ENCODE measurements around the gene MAD1L1. TPM values are rescaled to one million over a fixed set of nuclear protein-coding genes. Genes with fewer than 3 reads are reported as not detected.

The MAD1L1 gene
- total RNA-seq, 1 donor from 2014 or later, result 56.2 TPM

- Mint-ChIP-seq H3K4me1 (ENCODE audit: low read depth) (peaks cover 18% of the 10 kb centered on the region), H3K9me3 (no peaks in the 10 kb centered on the region), H3K36me3 (ENCODE audit: low read depth) (no peaks in the 10 kb centered on the region), H3K4me3 (no peak overlapping the region), H3K27ac (no peak overlapping the region), H3K27me3 (ENCODE audit: insufficient read depth) (peaks cover 1% of the 10 kb centered on the region)
- DNase-seq (ENCODE audit: low spot score), result no peak
- intact Hi-C loops (cut with micrococcal nuclease), result loop anchor here (5.0 kb wide), 1 partner anchor 247 kb away; no protein-coding TSS in a partner anchor
These were observed 132.2 kb downstream of the MAD1L1 start for GRCh38 chr7:2100278-2101208.

GRCh38 chr7:2099048-2099957, 133.4 kb downstream of the MAD1L1 start:
- Mint-ChIP-seq H3K27me3 (ENCODE audit: insufficient read depth) (no peaks in the 10 kb centered on the region), H3K9me3 (no peaks in the 10 kb centered on the region), H3K4me3 (no peak overlapping the region), H3K27ac (peak overlapping the region; percentile 23), H3K4me1 (ENCODE audit: low read depth) (peaks cover 23% of the 10 kb centered on the region), H3K36me3 (ENCODE audit: low read depth) (no peaks in the 10 kb centered on the region)
- DNase-seq (ENCODE audit: low spot score), result no peak
- intact Hi-C loops (cut with micrococcal nuclease), result loop anchor here (5.0 kb wide), 1 partner anchor 172 kb away; no protein-coding TSS in a partner anchor

GRCh38 chr7:2098496-2098895, 134.2 kb downstream of the MAD1L1 start:
- DNase-seq (ENCODE audit: low spot score), result no peak
- intact Hi-C loops (cut with micrococcal nuclease), result loop anchor here (5.0 kb wide), 1 partner anchor 171 kb away; no protein-coding TSS in a partner anchor
- H3K27me3 Mint-ChIP-seq (ENCODE audit: insufficient read depth), result no peaks in the 10 kb centered on the region
- no peak overlapping the region for H3K4me3 Mint-ChIP-seq
- no peaks in the 10 kb centered on the region for H3K36me3 Mint-ChIP-seq (ENCODE audit: low read depth)
- H3K27ac Mint-ChIP-seq, result no peak overlapping the region
- H3K4me1 Mint-ChIP-seq (ENCODE audit: low read depth), result peaks cover 24% of the 10 kb centered on the region
- H3K9me3 Mint-ChIP-seq, result no peaks in the 10 kb centered on the region

GRCh38 chr7:2098056-2098455, 134.7 kb downstream of the MAD1L1 start:
- Mint-ChIP-seq H3K27ac (no peak overlapping the region), H3K9me3 (no peaks in the 10 kb centered on the region), H3K27me3 (ENCODE audit: insufficient read depth) (no peaks in the 10 kb centered on the region), H3K4me3 (no peak overlapping the region), H3K36me3 (ENCODE audit: low read depth) (no peaks in the 10 kb centered on the region), H3K4me1 (ENCODE audit: low read depth) (peaks cover 24% of the 10 kb centered on the region)
- intact Hi-C loops (cut with micrococcal nuclease), result loop anchor here (5.0 kb wide), 1 partner anchor 171 kb away; no protein-coding TSS in a partner anchor
- DNase-seq (ENCODE audit: low spot score), result no peak

GRCh38 chr7:2097492-2097891, 135.3 kb downstream of the MAD1L1 start:
- no peaks in the 10 kb centered on the region for H3K36me3 Mint-ChIP-seq (ENCODE audit: low read depth)
- H3K27me3 Mint-ChIP-seq (ENCODE audit: insufficient read depth), result no peaks in the 10 kb centered on the region
- H3K9me3 Mint-ChIP-seq, result no peaks in the 10 kb centered on the region
- H3K27ac Mint-ChIP-seq, result no peak overlapping the region
- intact Hi-C loops (cut with micrococcal nuclease), result loop anchor here (5.0 kb wide), 1 partner anchor 170 kb away; no protein-coding TSS in a partner anchor
- H3K4me1 Mint-ChIP-seq (ENCODE audit: low read depth), result peaks cover 24% of the 10 kb centered on the region
- no peak overlapping the region for H3K4me3 Mint-ChIP-seq
- DNase-seq (ENCODE audit: low spot score), result no peak

GRCh38 chr7:2096692-2097387, 135.9 kb downstream of the MAD1L1 start:
- no peak for DNase-seq (ENCODE audit: low spot score)
- no peak overlapping the region for H3K4me3 Mint-ChIP-seq
- intact Hi-C loops (cut with micrococcal nuclease), result loop anchor here (5.0 kb wide), 1 partner anchor 170 kb away; no protein-coding TSS in a partner anchor
- H3K27ac Mint-ChIP-seq, result no peak overlapping the region
- H3K27me3 Mint-ChIP-seq (ENCODE audit: insufficient read depth), result no peaks in the 10 kb centered on the region
- H3K9me3 Mint-ChIP-seq, result no peaks in the 10 kb centered on the region
- H3K4me1 Mint-ChIP-seq (ENCODE audit: low read depth), result peaks cover 24% of the 10 kb centered on the region
- H3K36me3 Mint-ChIP-seq (ENCODE audit: low read depth), result no peaks in the 10 kb centered on the region

- Mint-ChIP-seq H3K4me3 (no peak overlapping the region), H3K27ac (no peak overlapping the region), H3K36me3 (ENCODE audit: low read depth) (no peaks in the 10 kb centered on the region), H3K9me3 (no peaks in the 10 kb centered on the region), H3K4me1 (ENCODE audit: low read depth) (peaks cover 24% of the 10 kb centered on the region), H3K27me3 (ENCODE audit: insufficient read depth) (no peaks in the 10 kb centered on the region)
- intact Hi-C loops (cut with micrococcal nuclease), result loop anchor here (5.0 kb wide), 1 partner anchor 168 kb away; no protein-coding TSS in a partner anchor
- no peak for DNase-seq (ENCODE audit: low spot score)
These were observed 137.3 kb downstream of the MAD1L1 start for GRCh38 chr7:2095436-2095835.

GRCh38 chr7:2094454-2095045, 138.2 kb downstream of the MAD1L1 start:
- no peaks in the 10 kb centered on the region for H3K27me3 Mint-ChIP-seq (ENCODE audit: insufficient read depth)
- intact Hi-C loops (cut with micrococcal nuclease), result loop anchor here (5.0 kb wide), 1 partner anchor 167 kb away; no protein-coding TSS in a partner anchor
- H3K27ac Mint-ChIP-seq, result no peak overlapping the region
- H3K9me3 Mint-ChIP-seq, result no peaks in the 10 kb centered on the region
- peaks cover 15% of the 10 kb centered on the region for H3K4me1 Mint-ChIP-seq (ENCODE audit: low read depth)
- no peak for DNase-seq (ENCODE audit: low spot score)
- H3K4me3 Mint-ChIP-seq, result no peak overlapping the region
- H3K36me3 Mint-ChIP-seq (ENCODE audit: low read depth), result no peaks in the 10 kb centered on the region

- Mint-ChIP-seq H3K9me3 (no peaks in the 10 kb centered on the region), H3K27me3 (ENCODE audit: insufficient read depth) (no peaks in the 10 kb centered on the region), H3K4me3 (no peak overlapping the region), H3K36me3 (ENCODE audit: low read depth) (no peaks in the 10 kb centered on the region), H3K27ac (no peak overlapping the region), H3K4me1 (ENCODE audit: low read depth) (peaks cover 14% of the 10 kb centered on the region)
- no peak for DNase-seq (ENCODE audit: low spot score)
- intact Hi-C loops (cut with micrococcal nuclease), result no loop called here
These were observed 138.9 kb downstream of the MAD1L1 start for GRCh38 chr7:2093843-2094220.

GRCh38 chr7:2093215-2093842, 139.4 kb downstream of the MAD1L1 start:
- Mint-ChIP-seq H3K27me3 (ENCODE audit: insufficient read depth) (no peaks in the 10 kb centered on the region), H3K4me1 (ENCODE audit: low read depth) (peaks cover 10% of the 10 kb centered on the region), H3K4me3 (no peak overlapping the region), H3K36me3 (ENCODE audit: low read depth) (no peaks in the 10 kb centered on the region), H3K27ac (no peak overlapping the region), H3K9me3 (no peaks in the 10 kb centered on the region)
- DNase-seq (ENCODE audit: low spot score), result no peak
- intact Hi-C loops (cut with micrococcal nuclease), result no loop called here

GRCh38 chr7:2092279-2092678, 140.5 kb downstream of the MAD1L1 start:
- no peaks in the 10 kb centered on the region for H3K9me3 Mint-ChIP-seq
- intact Hi-C loops (cut with micrococcal nuclease), result no loop called here
- no peak overlapping the region for H3K27ac Mint-ChIP-seq

More at GRCh38 chr7:2092279-2092678, 140.5 kb downstream of the MAD1L1 start:
- Mint-ChIP-seq H3K27me3 (ENCODE audit: insufficient read depth) (no peaks in the 10 kb centered on the region), H3K4me1 (ENCODE audit: low read depth) (peaks cover 6% of the 10 kb centered on the region), H3K4me3 (no peak overlapping the region), H3K36me3 (ENCODE audit: low read depth) (no peaks in the 10 kb centered on the region)
- DNase-seq (ENCODE audit: low spot score), result no peak
